ENCODE results near the gene POLR3F. TPM values are rescaled to one million over a fixed set of nuclear protein-coding genes. Genes with fewer than 3 reads are reported as not detected.

The POLR3F gene
- total RNA-seq, 2 donors from 2014 or later = 5.5 to 5.9 TPM

- Histone ChIP-seq H3K9me3 (no peaks in the 10 kb centered on the region), H3K27ac (no peak overlapping the region), H3K36me3 (peaks cover 76% of the 10 kb centered on the region), H3K27me3 (no peaks in the 10 kb centered on the region), H3K4me3 (no peak overlapping the region), H3K4me1 (no peaks in the 10 kb centered on the region)
- DNase-seq (ENCODE audit: low spot score) = no peak
- no peak for TF ChIP-seq CTCF (IDR thresholded peaks at IDR 0.05)
These were observed 65.4 kb downstream of the POLR3F start for GRCh38 chr20:18532626-18533025.

GRCh38 chr20:18533491-18533890 lies 66.3 kb downstream of the POLR3F start:
- TF ChIP-seq CTCF (IDR thresholded peaks at IDR 0.05) = no peak

GRCh38 chr20:18533978-18534644 lies 66.9 kb downstream of the POLR3F start:
- Histone ChIP-seq H3K36me3 (peaks cover 70% of the 10 kb centered on the region), H3K27ac (no peak overlapping the region), H3K9me3 (no peaks in the 10 kb centered on the region), H3K27me3 (no peaks in the 10 kb centered on the region), H3K4me3 (no peak overlapping the region), H3K4me1 (no peaks in the 10 kb centered on the region)
- no peak for TF ChIP-seq CTCF (IDR thresholded peaks at IDR 0.05)
- no peak for DNase-seq (ENCODE audit: low spot score)

More at GRCh38 chr20:18533491-18533890, 66.3 kb downstream of the POLR3F start:
- no peak for DNase-seq (ENCODE audit: low spot score)
- no peak overlapping the region for H3K4me3 ChIP-seq
- peaks cover 70% of the 10 kb centered on the region for H3K36me3 ChIP-seq
- no peak overlapping the region for H3K27ac ChIP-seq
- no peaks in the 10 kb centered on the region for H3K4me1 ChIP-seq
- H3K27me3 ChIP-seq = no peaks in the 10 kb centered on the region
- no peaks in the 10 kb centered on the region for H3K9me3 ChIP-seq

MicroRNAs within 50 kb of the gene (microRNA counts, 767-probe panel; counts per million panel counts)
- microRNA hsa-miR-3192 = 0 to 31.0 counts per million in 2 donors

Small RNA genes within 50 kb of the gene (microRNA-seq; reads per million reads assigned to microRNA genes)
- 0 reads per million in 2 donors for gene MIR3192 (ENCODE audit: borderline number of aligned reads in 2 of 2, borderline replicate concordance in 1 of 2)

Other genes starting within 250 kb of the POLR3F start
- 10 to 100 TPM in 1 of 2 donors, 1 to 10 TPM in 1; 3.0 to 11.6 TPM for gene ZNF133, start 178.9 kb upstream of the POLR3F start, total RNA-seq
- under 1 TPM; 0.41 to 0.83 TPM for gene DZANK1, start 360 bp upstream of the POLR3F start, total RNA-seq
- 1 to 10 TPM; 8.6 to 9.1 TPM for gene RBBP9, start 29.8 kb downstream of the POLR3F start, total RNA-seq
- 10 to 100 TPM in 1 of 2 donors, 1 to 10 TPM in 1; 6.8 to 19.1 TPM for gene SEC23B, start 40.5 kb downstream of the POLR3F start, total RNA-seq
- 100 to 1,000 TPM; 165 to 170 TPM for gene SMIM26, start 100.0 kb downstream of the POLR3F start, total RNA-seq
- 10 to 100 TPM; 15.5 to 16.9 TPM for gene DTD1, start 120.7 kb downstream of the POLR3F start, total RNA-seq

Measured in right atrium auricular region (tissue), 2 donors.